ENCODE data around the gene PPP1R3G. TPM values are rescaled to one million over a fixed set of nuclear protein-coding genes. Genes with fewer than 3 reads are reported as not detected.

PPP1R3G gene
- total and polyA plus RNA-seq, 12 donors, result 3.8 to 12.2 (median 8.0) TPM

GRCh38 chr6:5068153-5068751, 16.9 kb upstream of the PPP1R3G start:
- peaks cover 0 to 11% (median 0%) of the 10 kb centered on the region in 11 donors for H3K9me3 ChIP-seq
- intact Hi-C loops (cut with DNase I), result loop anchor here in 1 of 10 donors (10.0 kb wide), 1 partner anchor 327 kb away; no protein-coding TSS in a partner anchor
- H3K4me1 ChIP-seq, result no peaks in the 10 kb centered on the region
- WGBS, 2 donors, result 95 to 96% methylated on average over 17 of the region's 17 CpGs
- TF ChIP-seq CTCF (IDR thresholded peaks at IDR 0.05), result no peak
- no peak overlapping the region for H3K27ac ChIP-seq
- H3K4me3 ChIP-seq, result no peak overlapping the region
- H3K27me3 ChIP-seq, result no peaks in the 10 kb centered on the region
- DNase-seq (no peak), ATAC-seq (no peak)
- no peaks in the 10 kb centered on the region for H3K36me3 ChIP-seq

- no peak for TF ChIP-seq CTCF (IDR thresholded peaks at IDR 0.05)
- DNase-seq, result no peak
- intact Hi-C loops (cut with DNase I), result loop anchor here in 1 of 10 donors (10.0 kb wide), 1 partner anchor 324 kb away; no protein-coding TSS in a partner anchor
- Histone ChIP-seq H3K4me3 (no peak overlapping the region), H3K4me1 (no peaks in the 10 kb centered on the region), H3K27me3 (no peaks in the 10 kb centered on the region), H3K9me3 (peaks cover 0 to 11% (median 0%) of the 10 kb centered on the region in 11 donors), H3K36me3 (no peaks in the 10 kb centered on the region), H3K27ac (no peak overlapping the region)
- ATAC-seq, result no peak
- WGBS, 2 donors, result 95 to 96% methylated on average over 2 of the region's 2 CpGs
Measured at GRCh38 chr6:5071216-5071615, 13.9 kb upstream of the PPP1R3G start.

GRCh38 chr6:5072440-5072839, 12.7 kb upstream of the PPP1R3G start:
- Histone ChIP-seq H3K36me3 (no peaks in the 10 kb centered on the region), H3K4me1 (no peaks in the 10 kb centered on the region), H3K4me3 (no peak overlapping the region), H3K27ac (no peak overlapping the region), H3K9me3 (peaks cover 0 to 2% (median 0%) of the 10 kb centered on the region in 11 donors), H3K27me3 (no peaks in the 10 kb centered on the region)
- intact Hi-C loops (cut with DNase I), result loop anchor here in 1 of 10 donors (10.0 kb wide), 1 partner anchor 322 kb away; no protein-coding TSS in a partner anchor
- 83 to 94% methylated on average over 7 of the region's 7 CpGs for WGBS, 2 donors
- TF ChIP-seq CTCF (IDR thresholded peaks at IDR 0.05), result no peak
- DNase-seq (no peak), ATAC-seq (no peak)

- intact Hi-C loops (cut with DNase I), result loop anchor here in 1 of 10 donors (10.0 kb wide), 1 partner anchor 321 kb away; no protein-coding TSS in a partner anchor
- DNase-seq, result no peak
- Histone ChIP-seq H3K27me3 (no peaks in the 10 kb centered on the region), H3K27ac (no peak overlapping the region), H3K4me3 (no peak overlapping the region), H3K36me3 (no peaks in the 10 kb centered on the region), H3K9me3 (no peaks in the 10 kb centered on the region), H3K4me1 (no peaks in the 10 kb centered on the region)
- 76 to 91% methylated on average over 3 of the region's 3 CpGs for whole genome bisulfite sequencing, 2 donors
- TF ChIP-seq CTCF (IDR thresholded peaks at IDR 0.05), result no peak
- ATAC-seq, result no peak
Measured at GRCh38 chr6:5073992-5074391, 11.1 kb upstream of the PPP1R3G start.

Measured in heart right ventricle (tissue), 16 donors.